GM21825 (cell line): ENCODE measurements around the gene CACNA1C.
"Not testable (repeated sequence)": the region's sequence is repeated elsewhere in the genome, so short reads cannot be mapped to it uniquely, and the experiment has no call there.

Source experiments
- ATAC-seq: cut with Tn5 transposase; IDR thresholded peaks from one replicate; pipeline ENCODE4 v1.9.1; 2021; ENCODE audit warnings: mild to moderate bottlenecking, moderate library complexity; ENCODE audit not compliant: unreplicated experiment

CACNA1C gene

DNA sequence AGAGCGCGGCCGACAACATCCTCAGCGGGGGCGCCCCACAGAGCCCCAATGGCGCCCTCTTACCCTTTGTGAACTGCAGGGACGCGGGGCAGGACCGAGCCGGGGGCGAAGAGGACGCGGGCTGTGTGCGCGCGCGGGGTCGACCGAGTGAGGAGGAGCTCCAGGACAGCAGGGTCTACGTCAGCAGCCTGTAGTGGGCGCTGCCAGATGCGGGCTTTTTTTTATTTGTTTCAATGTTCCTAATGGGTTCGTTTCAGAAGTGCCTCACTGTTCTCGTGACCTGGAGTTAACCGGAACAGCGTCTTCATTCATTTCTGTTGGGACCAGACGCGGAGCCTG is 638.2 kb downstream of the CACNA1C start:
- ATAC-seq = no peak

DNA sequence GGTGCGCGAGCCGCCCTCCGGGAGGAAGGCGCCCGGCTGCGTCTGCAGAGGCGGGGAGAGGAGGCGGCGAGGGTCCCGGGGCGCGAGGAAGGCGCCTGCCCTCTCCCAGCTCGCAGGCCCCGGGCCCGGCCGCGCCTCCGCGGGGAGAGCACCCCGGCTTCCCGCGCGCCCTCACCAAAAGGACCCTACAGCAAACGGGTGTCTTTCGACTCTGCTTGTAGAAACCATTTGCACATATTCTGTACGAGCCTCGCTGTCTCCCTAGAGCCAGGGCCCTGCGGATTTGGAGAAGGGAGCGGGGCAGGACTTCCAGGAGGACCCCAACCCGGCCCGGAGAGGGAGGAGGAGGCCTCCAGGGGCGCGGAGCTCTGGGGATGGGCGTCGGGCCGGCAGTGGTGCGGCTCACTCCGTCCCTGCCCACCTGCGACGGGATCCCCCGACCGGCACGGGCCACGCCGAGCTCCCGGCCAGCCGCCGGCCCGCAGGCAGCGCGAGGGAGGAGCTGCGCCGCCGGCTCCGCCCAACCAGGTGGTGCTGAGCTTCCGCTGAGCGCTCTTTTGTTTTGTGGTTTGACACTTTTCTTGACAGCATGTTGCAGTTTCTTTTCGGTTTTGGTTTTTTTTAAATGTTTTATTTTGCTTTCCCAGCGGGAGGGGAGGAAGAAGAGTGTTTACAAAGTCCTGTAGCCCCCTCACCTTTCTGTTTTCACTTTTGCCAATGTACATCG is 638.7 kb downstream of the CACNA1C start:
- no peak for ATAC-seq

DNA sequence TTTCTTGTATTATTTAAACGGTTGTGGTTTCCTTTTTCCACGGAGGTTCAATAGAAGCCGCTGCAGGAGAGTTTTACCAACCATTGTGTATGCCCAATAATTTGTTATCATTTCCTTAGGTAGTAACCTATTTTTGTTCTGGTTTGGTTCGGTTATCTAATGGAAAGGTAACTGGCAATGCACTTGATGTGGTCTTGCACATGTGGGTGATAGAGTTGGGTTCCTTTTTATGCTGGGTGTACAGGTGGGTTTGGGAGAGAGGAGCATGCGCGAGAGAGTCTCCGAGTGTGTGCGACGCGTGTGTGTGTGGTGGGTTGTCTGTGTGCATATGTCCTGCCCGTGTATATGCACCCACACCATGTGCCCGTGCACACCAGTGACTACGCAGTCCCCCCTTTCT is 639.3 kb downstream of the CACNA1C start:
- ATAC-seq = no peak

DNA sequence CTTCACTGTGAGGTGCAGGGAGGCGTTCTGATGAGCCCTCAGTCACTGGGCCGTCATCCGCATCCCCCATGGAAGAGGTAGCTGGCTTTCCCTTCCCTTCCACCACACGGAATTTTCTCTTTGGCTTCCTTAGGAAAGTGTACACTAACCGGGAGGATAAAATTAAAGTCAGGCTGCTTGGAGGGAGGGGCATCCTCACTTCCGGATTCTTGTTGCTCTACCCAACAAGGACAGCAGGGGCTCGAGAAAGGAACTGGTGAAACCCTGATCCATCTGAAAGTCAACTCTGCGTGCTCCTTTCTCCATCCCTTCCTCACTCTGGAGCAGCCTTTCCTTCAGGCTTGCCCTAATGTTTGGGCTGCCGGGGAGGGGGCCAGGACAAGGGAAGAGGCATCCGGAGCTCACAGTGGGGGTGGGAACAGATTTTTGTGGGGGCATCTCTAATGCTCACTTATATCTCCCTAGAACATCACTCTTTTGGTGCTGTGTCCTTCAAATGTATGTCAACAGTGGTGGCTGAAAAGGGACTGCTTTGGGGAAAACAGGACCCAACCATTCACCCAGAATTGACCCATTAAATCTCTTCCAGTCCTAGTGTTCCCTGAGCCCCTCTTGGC is 640.6 kb downstream of the CACNA1C start:
- ATAC-seq = no peak

DNA sequence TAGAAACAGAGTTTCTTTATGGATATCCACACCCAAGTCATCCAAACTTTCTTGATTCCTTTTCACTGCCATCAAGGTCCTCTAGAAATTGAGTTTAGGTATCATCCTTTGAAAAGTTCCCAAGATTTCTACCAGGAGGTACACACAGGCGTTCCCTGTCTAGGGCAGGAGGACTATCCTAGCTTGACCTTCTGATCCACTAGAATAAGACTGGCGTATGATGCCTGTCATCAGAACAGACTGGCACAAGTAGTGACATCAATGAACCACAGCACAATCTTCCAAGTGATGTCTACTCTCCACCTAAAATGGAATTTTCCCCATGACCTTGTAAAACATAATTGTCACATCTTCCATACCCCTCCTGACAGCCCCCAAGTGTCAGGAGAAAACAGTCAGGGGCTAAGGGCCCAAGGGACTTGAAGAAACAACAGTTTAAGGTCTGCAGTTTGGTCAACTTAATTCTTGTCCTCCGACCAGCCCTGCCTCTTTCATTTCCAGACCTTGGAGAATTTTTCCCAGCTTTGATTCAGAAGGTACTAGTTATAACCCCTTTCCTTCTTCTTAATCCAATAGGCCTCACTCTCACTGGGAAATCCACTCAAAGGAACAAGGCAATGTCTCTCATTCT is 641.3 kb downstream of the CACNA1C start:
- no peak for ATAC-seq

DNA sequence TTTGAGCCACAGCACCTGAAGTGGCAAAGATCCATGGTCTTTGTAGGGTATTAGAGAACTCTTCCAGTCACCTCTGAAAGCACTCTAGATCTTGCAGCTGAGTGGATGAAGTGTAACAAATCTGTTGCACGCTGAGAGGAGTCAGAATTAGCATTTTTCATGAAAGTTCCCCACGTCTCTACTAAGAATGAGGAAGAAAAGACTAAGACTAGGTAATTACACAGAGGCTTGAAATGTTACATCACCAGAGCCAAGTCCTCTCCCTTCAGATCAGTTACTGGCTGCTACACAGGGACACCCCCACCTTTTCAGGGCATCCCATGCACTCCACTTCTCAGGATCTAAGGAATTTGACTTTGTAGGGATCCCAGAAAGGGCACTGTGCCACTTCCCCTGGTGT is 643.3 kb downstream of the CACNA1C start:
- ATAC-seq = no peak

DNA sequence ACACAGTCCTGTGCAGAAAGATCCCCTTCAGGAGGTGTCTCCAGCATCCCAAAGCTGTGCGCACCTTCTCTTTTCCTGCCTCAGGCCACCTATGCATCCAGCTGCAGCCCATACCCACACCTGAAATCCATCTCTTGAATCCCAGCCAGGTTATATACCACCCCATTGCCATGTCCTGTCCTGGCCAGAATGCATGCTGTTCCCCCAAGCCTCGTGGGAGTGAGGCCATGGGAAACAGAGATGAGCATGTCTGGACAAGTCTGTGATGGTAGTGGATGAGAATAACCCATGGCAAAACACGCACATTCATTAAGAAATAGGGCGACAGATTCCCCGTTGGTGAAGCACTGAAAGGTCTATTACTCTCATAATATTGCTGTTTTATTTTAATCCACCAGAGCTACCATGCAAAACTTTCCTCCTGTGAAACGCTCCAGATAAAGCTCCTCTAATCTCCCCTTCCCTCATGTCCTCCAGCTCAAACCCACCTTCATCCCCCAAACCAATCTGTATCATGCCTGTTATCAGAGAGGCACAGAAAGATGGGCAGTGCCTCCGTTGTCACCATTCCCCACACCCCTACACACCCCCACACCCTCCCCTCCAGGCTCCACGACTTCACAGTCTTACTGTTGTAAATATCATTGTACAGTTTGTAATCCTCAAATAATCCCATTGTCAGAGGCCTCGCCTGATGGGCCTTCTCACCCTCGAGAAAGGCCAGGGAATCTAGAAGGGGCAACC is 644.4 kb downstream of the CACNA1C start:
- no peak for ATAC-seq

DNA sequence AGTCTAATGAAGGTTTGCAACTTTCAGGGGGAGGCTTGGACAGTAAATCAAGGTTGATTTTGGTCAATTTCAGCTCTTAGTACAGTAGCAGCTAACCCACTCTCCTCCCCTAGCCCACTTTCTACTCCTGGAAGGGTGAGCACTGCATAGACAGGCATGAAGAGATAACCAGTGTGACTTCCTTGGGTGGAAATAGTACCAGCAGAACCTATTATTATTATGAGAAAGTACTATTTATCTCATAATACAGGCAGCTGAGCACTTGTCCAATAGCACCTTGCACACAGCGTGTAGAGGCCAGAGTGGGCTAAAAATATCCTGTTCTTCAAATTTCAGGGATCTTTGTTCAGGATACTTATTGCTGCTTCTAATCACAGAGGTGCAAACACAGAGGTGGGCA is 645.8 kb downstream of the CACNA1C start:
- ATAC-seq = no peak

DNA sequence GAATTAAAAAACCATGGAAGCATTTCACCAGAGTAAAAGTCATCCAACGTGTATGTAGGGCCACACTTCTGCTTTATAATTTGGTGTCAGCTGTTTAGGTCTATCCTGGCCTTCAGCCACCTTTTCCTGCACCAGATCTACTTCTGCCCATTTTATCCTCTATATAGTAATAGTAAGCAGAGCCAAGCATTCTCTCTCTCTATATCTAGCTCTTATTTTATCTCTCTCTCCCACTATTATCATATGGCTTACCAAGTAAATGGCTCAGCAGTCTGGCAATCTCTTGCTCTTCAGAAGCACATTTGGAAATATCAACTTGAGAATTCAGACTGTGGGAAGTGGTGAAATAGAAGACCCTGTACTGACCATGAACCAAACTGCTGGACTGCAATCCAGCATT is 657.9 kb downstream of the CACNA1C start:
- no peak for ATAC-seq

DNA sequence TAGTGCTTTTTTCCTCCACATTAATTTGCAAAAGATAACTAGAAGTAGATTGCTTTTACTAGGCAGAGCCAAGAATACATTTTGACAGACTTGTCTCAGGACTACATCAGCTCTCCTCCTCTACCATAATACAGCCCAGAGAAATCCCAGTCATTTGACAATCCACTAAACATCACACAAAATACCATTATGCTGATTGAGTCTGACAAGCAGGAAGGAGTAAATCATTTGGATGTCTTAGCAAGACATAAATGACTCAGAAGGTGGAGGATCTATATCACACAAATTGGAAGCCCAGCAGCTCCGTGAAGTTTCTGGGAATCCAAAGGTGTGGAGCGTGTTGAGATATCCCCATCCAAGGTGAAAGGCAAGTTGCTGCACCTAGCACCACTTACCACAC is 666.6 kb downstream of the CACNA1C start:
- no peak for ATAC-seq

DNA sequence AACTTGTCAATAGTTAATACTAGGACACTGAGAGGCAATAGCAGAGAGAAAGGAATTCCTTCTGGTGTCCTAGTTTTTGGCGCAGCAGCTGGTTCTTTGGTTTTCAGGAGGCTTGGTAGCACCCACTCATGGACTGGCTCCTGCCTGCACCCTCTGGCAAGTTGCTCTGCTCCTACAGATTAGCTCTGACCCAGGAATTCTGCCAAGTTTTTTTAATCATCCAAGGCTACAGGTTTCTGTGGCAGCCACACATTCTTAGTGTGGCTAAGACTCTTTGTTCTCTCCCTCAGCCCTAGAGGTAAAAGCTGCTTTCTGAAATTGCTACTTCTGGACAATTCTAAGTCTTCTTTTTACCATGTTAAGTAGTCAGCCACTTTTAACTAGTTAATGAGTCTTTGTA is 670.0 kb downstream of the CACNA1C start:
- ATAC-seq = no peak

DNA sequence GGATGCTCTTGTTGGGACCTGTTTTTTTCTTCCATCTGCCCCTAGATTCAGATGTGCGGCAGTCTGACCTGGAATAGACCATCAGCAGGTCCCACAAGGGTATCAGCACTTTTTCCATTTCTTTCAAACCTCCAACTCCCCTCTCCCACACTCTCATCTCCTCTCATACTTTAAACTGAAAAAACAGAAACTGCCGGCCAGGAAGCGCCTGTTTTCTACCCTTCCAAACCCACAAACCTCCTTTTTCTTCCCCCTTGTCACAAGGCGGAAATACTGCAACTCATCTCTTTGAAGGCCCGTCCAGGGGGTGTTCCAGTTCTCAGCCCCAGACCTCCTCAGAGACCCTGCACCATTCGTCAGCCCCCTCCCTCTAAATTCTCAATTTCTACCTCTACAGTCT is 679.5 kb downstream of the CACNA1C start:
- ATAC-seq = no peak

DNA sequence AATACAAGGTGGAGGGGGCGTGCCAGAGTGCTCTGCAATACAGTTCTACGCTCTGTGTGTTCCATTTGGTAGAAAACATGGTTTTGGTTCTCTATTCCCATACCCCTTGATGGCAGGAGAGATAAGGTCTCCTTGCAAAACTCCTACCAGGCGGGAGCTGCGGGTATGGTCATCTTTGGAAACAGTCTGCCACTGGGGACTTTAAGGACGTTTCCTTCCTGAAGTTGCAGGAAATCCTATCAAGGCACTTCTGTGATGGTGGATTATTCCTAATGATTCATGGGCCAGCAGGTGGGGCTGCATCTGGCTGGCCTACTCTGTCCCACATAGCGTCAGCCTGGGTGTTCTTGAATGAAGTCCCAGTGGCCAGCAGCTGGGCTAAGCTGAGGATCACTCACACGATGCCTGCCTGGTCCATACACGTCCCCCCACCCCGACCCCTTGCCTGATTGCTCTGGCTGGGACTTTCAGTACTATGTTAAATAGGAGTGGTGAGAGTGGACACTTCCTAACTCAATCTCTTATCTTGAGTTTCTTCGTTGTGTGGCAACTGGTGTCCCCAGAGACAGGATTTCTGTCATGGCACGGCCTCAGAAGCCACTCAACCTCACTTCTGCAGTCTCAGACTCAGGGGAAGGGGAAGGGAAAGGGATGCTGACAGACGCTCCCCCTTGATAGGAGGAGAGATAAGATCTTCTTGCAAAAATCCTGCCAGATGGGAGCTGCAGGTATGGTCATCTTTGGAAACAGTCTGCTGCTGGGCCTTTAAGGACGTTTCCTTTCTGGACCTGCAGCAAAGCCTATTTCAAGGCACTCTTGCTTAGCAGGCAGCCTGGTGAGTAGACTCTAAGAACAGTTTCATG is 680.9 kb downstream of the CACNA1C start:
- no peak for ATAC-seq

DNA sequence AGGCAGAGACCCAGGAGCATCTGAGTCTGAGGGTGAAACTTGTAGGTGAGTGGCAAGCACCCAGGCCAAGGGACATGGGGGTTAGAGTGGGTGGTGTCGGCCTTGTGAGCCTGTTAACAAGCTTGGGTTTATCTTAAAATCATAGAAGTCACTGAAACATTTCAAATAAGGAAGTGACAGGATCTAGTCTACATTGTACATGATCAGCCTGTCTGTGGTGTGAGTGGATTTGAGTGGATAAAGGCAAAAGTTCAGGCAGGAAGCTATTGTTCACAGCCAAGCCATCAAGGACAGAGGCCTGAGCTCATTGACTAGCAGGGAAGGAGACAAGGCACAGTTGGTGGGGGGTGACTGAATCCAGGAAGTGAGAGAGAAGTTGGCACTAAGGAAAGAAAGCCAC is 682.6 kb downstream of the CACNA1C start:
- ATAC-seq = no peak

DNA sequence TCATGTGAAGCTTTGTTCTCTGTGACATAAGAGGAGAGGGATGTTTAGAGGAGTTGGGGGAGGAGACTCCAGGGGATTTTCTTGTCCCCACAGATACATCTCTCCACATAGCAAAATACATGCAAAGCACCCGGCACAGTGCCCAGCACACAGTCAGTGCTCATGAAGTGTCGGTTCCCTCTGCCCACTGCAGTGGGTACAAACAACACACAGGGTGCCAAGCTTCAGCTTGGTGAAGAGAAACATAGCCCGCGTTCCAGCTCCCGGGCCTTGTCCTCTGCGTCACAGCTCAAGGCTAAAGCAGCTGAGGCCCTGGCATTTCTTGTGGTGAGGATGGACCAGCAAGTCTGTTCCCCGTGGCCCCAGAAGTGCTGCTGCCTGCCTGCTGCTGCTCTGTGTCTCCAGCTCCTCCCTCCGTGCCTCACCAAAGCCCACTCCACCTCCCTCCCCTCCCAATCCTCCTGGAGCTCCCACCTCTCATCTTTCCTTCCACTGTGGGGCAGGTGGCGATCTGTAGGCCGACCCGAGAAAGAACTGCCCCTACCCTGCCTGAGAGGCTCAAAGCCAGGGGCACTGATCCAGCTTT is 685.0 kb downstream of the CACNA1C start:
- no peak for ATAC-seq

DNA sequence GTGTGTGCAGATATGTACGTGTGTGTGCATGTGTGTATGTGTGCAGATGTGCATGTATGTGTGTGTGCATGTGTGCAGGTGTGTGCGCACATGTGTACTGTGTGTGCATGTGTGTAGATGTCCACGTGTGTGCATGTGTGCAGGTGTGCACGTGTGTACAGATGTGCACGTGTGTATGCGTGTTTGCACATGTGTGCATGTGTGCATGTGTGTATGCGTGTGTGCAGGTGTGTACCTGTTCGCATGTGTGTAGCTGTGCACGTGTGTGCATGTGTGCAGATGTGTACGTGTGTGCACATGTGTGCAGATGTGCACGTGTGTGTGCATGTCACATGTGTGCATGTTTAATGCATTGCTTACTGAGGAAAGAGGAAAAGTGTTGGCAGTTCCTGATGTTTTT is 686.3 kb downstream of the CACNA1C start:
- ATAC-seq = no peak

DNA sequence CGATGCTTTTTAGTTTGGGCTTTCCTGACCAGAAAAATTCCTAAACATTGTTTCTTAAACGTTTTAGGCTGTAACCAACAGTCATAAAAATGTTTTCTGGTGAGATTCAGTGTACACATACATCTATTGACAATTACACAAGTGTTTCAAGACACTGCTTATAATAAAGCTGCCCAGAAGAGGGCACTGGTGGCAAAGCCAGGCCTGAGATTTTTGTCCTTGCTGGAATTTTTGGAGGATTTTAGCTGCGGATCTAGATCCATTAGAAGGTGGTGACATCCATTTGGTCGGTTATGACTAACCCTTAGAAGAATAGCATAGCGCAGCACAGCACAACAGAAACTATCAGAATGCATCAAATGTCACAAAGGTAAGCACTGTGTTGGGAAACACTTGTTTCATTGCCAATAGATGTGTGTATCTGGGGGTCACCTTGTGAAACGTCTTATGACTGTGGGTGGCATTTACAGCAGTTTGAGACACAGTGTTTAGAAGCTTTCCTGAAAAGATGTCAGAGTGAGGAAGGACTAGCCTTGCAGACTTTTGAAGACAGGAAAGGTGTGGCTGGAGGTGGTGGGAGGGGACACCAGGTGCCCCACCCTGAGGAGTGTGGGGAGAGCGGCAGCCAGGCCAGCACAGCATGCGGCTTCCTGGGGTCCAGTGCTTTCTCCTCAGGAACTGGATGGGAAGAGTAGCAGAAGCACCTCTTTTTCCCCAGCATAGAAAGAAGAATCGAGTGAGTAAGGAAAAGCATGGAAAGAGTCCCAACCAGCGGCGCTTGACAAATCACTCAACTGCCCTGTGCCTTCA is 687.2 kb downstream of the CACNA1C start:
- no peak for ATAC-seq

DNA sequence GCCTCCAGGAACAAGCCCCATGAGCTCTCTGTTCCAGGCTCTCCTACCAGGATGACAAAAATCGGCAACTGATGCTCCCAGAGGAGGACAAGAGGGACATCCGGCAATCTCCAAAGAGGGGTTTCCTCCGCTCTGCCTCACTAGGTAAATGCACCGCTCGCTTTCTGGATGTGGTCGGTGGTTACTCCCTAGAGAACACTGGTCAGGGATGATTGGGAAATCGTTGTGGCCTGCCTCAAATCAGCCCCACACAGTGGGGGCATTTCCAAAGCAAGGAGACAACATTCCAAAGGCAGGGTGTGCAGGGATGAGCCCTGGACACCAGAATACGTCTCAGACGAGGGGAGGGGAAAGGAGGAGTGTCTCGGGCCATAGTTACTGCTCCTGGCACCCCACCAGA is 689.2 kb downstream of the CACNA1C start:
- not testable (repeated sequence) for ATAC-seq

DNA sequence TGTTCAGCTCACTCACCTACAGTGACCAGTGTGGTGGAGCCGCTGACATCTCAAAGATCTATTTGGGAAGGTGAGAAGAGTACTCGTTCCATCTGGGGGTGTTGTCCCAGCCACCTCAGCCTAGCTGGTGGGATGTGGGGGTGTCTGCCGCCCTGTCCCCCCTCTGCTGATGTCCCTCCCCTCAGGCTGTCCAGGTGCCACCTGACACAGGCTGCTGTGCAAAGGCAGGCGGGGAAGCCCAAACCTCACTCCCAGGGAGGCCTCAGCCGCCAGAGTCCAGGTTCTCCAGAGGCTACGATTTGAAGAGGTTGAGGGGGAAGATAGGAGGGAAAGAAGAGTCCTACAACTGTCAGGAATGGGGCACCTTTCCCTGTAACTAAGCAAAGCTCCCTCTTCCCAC is 690.7 kb downstream of the CACNA1C start:
- ATAC-seq = no peak

DNA sequence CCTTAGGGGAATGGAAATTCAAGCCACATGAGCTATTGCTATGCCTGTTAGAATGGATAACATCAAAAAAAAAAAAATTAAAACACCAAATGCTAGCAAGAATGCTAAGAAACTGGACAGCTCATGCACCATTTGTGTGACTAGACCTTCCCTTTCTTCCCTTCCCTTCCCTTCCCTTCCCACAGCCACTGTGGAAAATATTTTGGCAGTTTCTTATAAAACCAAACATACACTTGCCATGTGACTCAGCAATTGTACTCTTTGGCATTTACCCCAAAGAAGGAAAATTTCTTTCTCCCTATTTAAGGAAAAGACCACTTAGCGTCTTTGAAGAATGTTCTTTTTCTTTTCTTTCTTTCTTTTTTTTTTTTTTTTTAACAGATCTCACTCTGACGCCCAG is 692.9 kb downstream of the CACNA1C start:
- no peak for ATAC-seq
